Ovary (tissue), 3 donors: ENCODE measurements around the gene KAT6B.

Experiments
- CTCF ChIP-seq, 3 donors: fragments of 450-650 bp in 2 of 3; fragments of 200-600 bp in 1 of 3; IDR thresholded peaks; one replicate each; pipeline versions ENCODE4 v1.5.1 to v1.8.0; 2016 to 2022; ENCODE audit warnings: antibody characterized with exemption in 3 of 3, mild to moderate bottlenecking in 1 of 3
- POLR2A ChIP-seq: fragments of 450-650 bp; IDR thresholded peaks from one replicate; pipeline ENCODE4 v1.6.1; 2017; ENCODE audit warnings: antibody characterized with exemption, mild to moderate bottlenecking, moderate library complexity
- donor health status: DM: no; HTN: no; CAD: no.

- TF ChIP-seq CTCF (IDR thresholded peaks at IDR 0.05) (no peak), POLR2A (no peak)
Observed at GRCh38 chr10:74887614-74888284, 61.3 kb downstream of the KAT6B start.
